ENCODE measurements around the gene PDXDC1.
"Not testable (repeated sequence)": the region's sequence is repeated elsewhere in the genome, so short reads cannot be mapped to it uniquely, and the experiment has no call there.

Gene PDXDC1

GRCh38 chr16:15143601-15144091 lies 168.8 kb downstream of the PDXDC1 start:
- peaks cover 29% of the 10 kb centered on the region for H3K4me1 ChIP-seq (ENCODE audit: control insufficient read depth, insufficient read depth, low read length)

GRCh38 chr16:15144092-15144631 lies 169.3 kb downstream of the PDXDC1 start:
- peak overlapping the region; percentile 54 for H3K9ac ChIP-seq (ENCODE audit: low read length)
- not testable (repeated sequence) for H3K4me3 ChIP-seq (ENCODE audit: low read length); H3K9me3 ChIP-seq (ENCODE audit: control insufficient read depth, low read length); H3K36me3 ChIP-seq (ENCODE audit: control insufficient read depth, insufficient read depth, low read length, severe bottlenecking); H3K27me3 ChIP-seq (replicated peaks; ENCODE audit: control insufficient read depth, insufficient read depth, low read length)
- H3K4me1 ChIP-seq (ENCODE audit: control insufficient read depth, insufficient read depth, low read length) = peaks cover 29% of the 10 kb centered on the region
- DNase-seq (ENCODE audit: low read depth) = peak; percentile 48

More at GRCh38 chr16:15143601-15144091, 168.8 kb downstream of the PDXDC1 start:
- not testable (repeated sequence) for H3K4me3 ChIP-seq (ENCODE audit: low read length); H3K9me3 ChIP-seq (ENCODE audit: control insufficient read depth, low read length); H3K27me3 ChIP-seq (replicated peaks; ENCODE audit: control insufficient read depth, insufficient read depth, low read length); H3K36me3 ChIP-seq (ENCODE audit: control insufficient read depth, insufficient read depth, low read length, severe bottlenecking)
- peak; percentile 31 for DNase-seq (ENCODE audit: low read depth)
- H3K9ac ChIP-seq (ENCODE audit: low read length) = peak overlapping the region; percentile 54

- Histone ChIP-seq H3K9ac (ENCODE audit: low read length) (peak overlapping the region; percentile 54), H3K4me1 (ENCODE audit: control insufficient read depth, insufficient read depth, low read length) (peaks cover 29% of the 10 kb centered on the region)
- H3K36me3 ChIP-seq (ENCODE audit: control insufficient read depth, insufficient read depth, low read length, severe bottlenecking); H3K27me3 ChIP-seq (replicated peaks; ENCODE audit: control insufficient read depth, insufficient read depth, low read length); H3K4me3 ChIP-seq (ENCODE audit: low read length); DNase-seq (ENCODE audit: low read depth); H3K9me3 ChIP-seq (ENCODE audit: control insufficient read depth, low read length): not testable (repeated sequence)
Observed at GRCh38 chr16:15144781-15145417, 170.1 kb downstream of the PDXDC1 start.

GRCh38 chr16:15145418-15146263 lies 170.8 kb downstream of the PDXDC1 start:
- peaks cover 29% of the 10 kb centered on the region for H3K4me1 ChIP-seq (ENCODE audit: control insufficient read depth, insufficient read depth, low read length)
- H3K4me3 ChIP-seq (ENCODE audit: low read length); DNase-seq (ENCODE audit: low read depth); H3K9ac ChIP-seq (ENCODE audit: low read length); H3K9me3 ChIP-seq (ENCODE audit: control insufficient read depth, low read length); H3K36me3 ChIP-seq (ENCODE audit: control insufficient read depth, insufficient read depth, low read length, severe bottlenecking); H3K27me3 ChIP-seq (replicated peaks; ENCODE audit: control insufficient read depth, insufficient read depth, low read length): not testable (repeated sequence)

GRCh38 chr16:15146264-15146662 lies 171.4 kb downstream of the PDXDC1 start:
- H3K27me3 ChIP-seq (replicated peaks; ENCODE audit: control insufficient read depth, insufficient read depth, low read length); H3K4me3 ChIP-seq (ENCODE audit: low read length); H3K36me3 ChIP-seq (ENCODE audit: control insufficient read depth, insufficient read depth, low read length, severe bottlenecking); H3K9ac ChIP-seq (ENCODE audit: low read length); H3K9me3 ChIP-seq (ENCODE audit: control insufficient read depth, low read length); DNase-seq (ENCODE audit: low read depth): not testable (repeated sequence)
- H3K4me1 ChIP-seq (ENCODE audit: control insufficient read depth, insufficient read depth, low read length) = peaks cover 29% of the 10 kb centered on the region

GRCh38 chr16:15148831-15149230 lies 174.0 kb downstream of the PDXDC1 start:
- not testable (repeated sequence) for H3K27me3 ChIP-seq (replicated peaks; ENCODE audit: control insufficient read depth, insufficient read depth, low read length); H3K9me3 ChIP-seq (ENCODE audit: control insufficient read depth, low read length); H3K9ac ChIP-seq (ENCODE audit: low read length); H3K36me3 ChIP-seq (ENCODE audit: control insufficient read depth, insufficient read depth, low read length, severe bottlenecking); DNase-seq (ENCODE audit: low read depth); H3K4me3 ChIP-seq (ENCODE audit: low read length)
- peaks cover 23% of the 10 kb centered on the region for H3K4me1 ChIP-seq (ENCODE audit: control insufficient read depth, insufficient read depth, low read length)

- H3K36me3 ChIP-seq (ENCODE audit: control insufficient read depth, insufficient read depth, low read length, severe bottlenecking); H3K4me3 ChIP-seq (ENCODE audit: low read length); H3K27me3 ChIP-seq (replicated peaks; ENCODE audit: control insufficient read depth, insufficient read depth, low read length); H3K9ac ChIP-seq (ENCODE audit: low read length); DNase-seq (ENCODE audit: low read depth); H3K9me3 ChIP-seq (ENCODE audit: control insufficient read depth, low read length): not testable (repeated sequence)
- H3K4me1 ChIP-seq (ENCODE audit: control insufficient read depth, insufficient read depth, low read length) = peaks cover 21% of the 10 kb centered on the region
Observed at GRCh38 chr16:15149260-15149659, 174.4 kb downstream of the PDXDC1 start.

GRCh38 chr16:15154005-15154404 lies 179.2 kb downstream of the PDXDC1 start:
- H3K4me1 ChIP-seq (ENCODE audit: control insufficient read depth, insufficient read depth, low read length); H3K27me3 ChIP-seq (replicated peaks; ENCODE audit: control insufficient read depth, insufficient read depth, low read length); H3K36me3 ChIP-seq (ENCODE audit: control insufficient read depth, insufficient read depth, low read length, severe bottlenecking); H3K9me3 ChIP-seq (ENCODE audit: control insufficient read depth, low read length): not testable (repeated sequence)
- peak; percentile 52 for DNase-seq (ENCODE audit: low read depth)
- peak overlapping the region; percentile 80 for H3K9ac ChIP-seq (ENCODE audit: low read length)
- H3K4me3 ChIP-seq (ENCODE audit: low read length) = peak overlapping the region; percentile 79

GRCh38 chr16:15154650-15155562 lies 180.1 kb downstream of the PDXDC1 start:
- H3K36me3 ChIP-seq (ENCODE audit: control insufficient read depth, insufficient read depth, low read length, severe bottlenecking); H3K4me1 ChIP-seq (ENCODE audit: control insufficient read depth, insufficient read depth, low read length); H3K27me3 ChIP-seq (replicated peaks; ENCODE audit: control insufficient read depth, insufficient read depth, low read length); H3K9me3 ChIP-seq (ENCODE audit: control insufficient read depth, low read length): not testable (repeated sequence)
- peak overlapping the region; percentile 69 for H3K4me3 ChIP-seq (ENCODE audit: low read length)
- H3K9ac ChIP-seq (ENCODE audit: low read length) = peak overlapping the region; percentile 46
- DNase-seq (ENCODE audit: low read depth) = peak; percentile 92

- not testable (repeated sequence) for H3K9me3 ChIP-seq (ENCODE audit: control insufficient read depth, low read length); H3K9ac ChIP-seq (ENCODE audit: low read length); H3K27me3 ChIP-seq (replicated peaks; ENCODE audit: control insufficient read depth, insufficient read depth, low read length); H3K4me1 ChIP-seq (ENCODE audit: control insufficient read depth, insufficient read depth, low read length); H3K36me3 ChIP-seq (ENCODE audit: control insufficient read depth, insufficient read depth, low read length, severe bottlenecking); H3K4me3 ChIP-seq (ENCODE audit: low read length); DNase-seq (ENCODE audit: low read depth)
Observed at GRCh38 chr16:15157644-15158043, 182.8 kb downstream of the PDXDC1 start.

- not testable (repeated sequence) for H3K36me3 ChIP-seq (ENCODE audit: control insufficient read depth, insufficient read depth, low read length, severe bottlenecking); DNase-seq (ENCODE audit: low read depth); H3K27me3 ChIP-seq (replicated peaks; ENCODE audit: control insufficient read depth, insufficient read depth, low read length); H3K4me1 ChIP-seq (ENCODE audit: control insufficient read depth, insufficient read depth, low read length); H3K9me3 ChIP-seq (ENCODE audit: control insufficient read depth, low read length); H3K4me3 ChIP-seq (ENCODE audit: low read length); H3K9ac ChIP-seq (ENCODE audit: low read length)
Observed at GRCh38 chr16:15159671-15160070, 184.8 kb downstream of the PDXDC1 start.

Data from adipocyte (in vitro differentiated cells).